Measurements from ENCODE around the gene EPHB2. TPM values are rescaled to one million over a fixed set of nuclear protein-coding genes. Genes with fewer than 3 reads are reported as not detected.

EPHB2 gene
- total RNA-seq, 1 experiment from 2014 or later, result 18.5 TPM

DNA sequence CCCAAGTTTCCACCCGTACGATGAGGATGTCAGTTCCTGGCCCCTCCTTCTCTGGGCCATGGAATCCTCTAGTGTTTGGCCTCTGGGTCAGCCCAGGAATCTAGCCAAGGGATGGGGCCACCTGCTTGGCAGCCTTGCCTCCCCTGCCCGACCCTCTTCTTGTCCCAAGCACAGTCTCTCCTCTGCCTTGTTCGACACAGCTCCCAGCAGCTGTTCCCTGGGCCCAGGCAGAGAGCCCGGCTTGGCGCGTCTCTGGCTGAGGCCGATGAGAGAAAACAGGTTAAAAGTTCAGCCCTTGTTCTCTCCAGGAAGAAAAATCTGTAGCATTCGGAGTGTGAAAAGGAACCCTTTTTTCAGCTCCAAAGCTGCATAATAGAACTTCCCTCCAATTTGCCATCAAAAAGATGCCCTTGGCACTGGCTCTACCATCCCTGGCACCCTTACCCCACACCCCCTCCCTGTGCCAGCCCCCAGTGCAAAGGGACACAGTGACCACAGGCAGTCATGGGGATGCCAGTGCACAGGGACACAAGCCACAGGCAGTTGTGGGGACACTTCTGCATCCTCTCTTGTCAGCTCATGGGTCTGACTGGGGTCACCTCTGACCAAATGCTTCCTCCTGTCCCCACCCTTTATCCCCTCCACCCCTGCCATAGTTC lies 68.4 kb downstream of the EPHB2 start:
- TF ChIP-seq EMX1 (CRISPR knock-in tag; IDR thresholded peaks at IDR 0.05) (no peak), ZNF423 (CRISPR knock-in tag; IDR thresholded peaks at IDR 0.05) (no peak), ZNF232 (CRISPR knock-in tag; IDR thresholded peaks at IDR 0.05) (no peak), FOXJ3 (CRISPR knock-in tag; IDR thresholded peaks at IDR 0.05; ENCODE audit: borderline replicate concordance) (no peak), NFYB (CRISPR knock-in tag; conservative IDR thresholded peaks at IDR 0.05; ENCODE audit: low read depth) (no peak), JUN (CRISPR knock-in tag; IDR thresholded peaks at IDR 0.05) (no peak)
- no peak overlapping the region for H3K27ac Mint-ChIP-seq
- ATAC-seq (no peak), DNase-seq (ENCODE audit: low spot score) (no peak)
- no peaks in the 10 kb centered on the region for H3K9me3 Mint-ChIP-seq
- ChIA-PET POLR2A (no interaction called here), CTCF (no interaction called here)
- no peak overlapping the region for H3K4me3 Mint-ChIP-seq
- H3K36me3 Mint-ChIP-seq, result no peaks in the 10 kb centered on the region
- no peaks in the 10 kb centered on the region for H3K27me3 Mint-ChIP-seq (ENCODE audit: low read depth)
- peaks cover 22% of the 10 kb centered on the region for H3K4me1 Mint-ChIP-seq

DNA sequence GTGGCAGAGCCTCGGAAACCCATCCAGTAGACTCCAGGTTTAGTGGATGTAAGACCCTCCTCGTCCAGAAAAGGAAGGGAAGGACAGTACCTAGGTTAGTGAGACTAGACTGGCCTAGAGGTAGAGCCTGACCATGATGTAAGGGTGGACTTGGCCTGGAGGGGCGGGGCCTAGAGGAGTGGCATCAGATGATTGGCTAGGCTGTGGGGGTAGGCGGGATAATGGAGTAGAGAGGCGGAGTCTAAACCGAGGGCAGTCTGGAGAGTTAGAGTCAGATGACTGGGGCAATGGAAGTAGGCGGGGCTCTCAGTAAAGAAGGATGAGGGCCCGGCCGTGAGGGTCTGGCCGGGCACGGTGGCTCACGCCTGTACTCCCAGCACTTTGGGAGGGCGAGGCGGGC lies 70.1 kb downstream of the EPHB2 start:
- H3K27me3 Mint-ChIP-seq (ENCODE audit: low read depth), result no peaks in the 10 kb centered on the region
- no peak overlapping the region for H3K4me3 Mint-ChIP-seq
- DNase-seq (ENCODE audit: low spot score), result peak; percentile 84
- no peaks in the 10 kb centered on the region for H3K9me3 Mint-ChIP-seq
- peak overlapping the region; percentile 84 for H3K27ac Mint-ChIP-seq
- CTCF ChIA-PET, result no interaction called here
- no peaks in the 10 kb centered on the region for H3K36me3 Mint-ChIP-seq
- peaks cover 22% of the 10 kb centered on the region for H3K4me1 Mint-ChIP-seq
- no peak for TF ChIP-seq JUN (CRISPR knock-in tag; IDR thresholded peaks at IDR 0.05)
- TF ChIP-seq TEAD4 (CRISPR knock-in tag; IDR thresholded peaks at IDR 0.05), result no peak
- TF ChIP-seq NFATC4 (CRISPR knock-in tag; IDR thresholded peaks at IDR 0.05), result no peak
- no peak for TF ChIP-seq GABPB1 (CRISPR knock-in tag; IDR thresholded peaks at IDR 0.05)
- no peak for TF ChIP-seq CREM (CRISPR knock-in tag; IDR thresholded peaks at IDR 0.05)
- TF ChIP-seq, protein P1, sequence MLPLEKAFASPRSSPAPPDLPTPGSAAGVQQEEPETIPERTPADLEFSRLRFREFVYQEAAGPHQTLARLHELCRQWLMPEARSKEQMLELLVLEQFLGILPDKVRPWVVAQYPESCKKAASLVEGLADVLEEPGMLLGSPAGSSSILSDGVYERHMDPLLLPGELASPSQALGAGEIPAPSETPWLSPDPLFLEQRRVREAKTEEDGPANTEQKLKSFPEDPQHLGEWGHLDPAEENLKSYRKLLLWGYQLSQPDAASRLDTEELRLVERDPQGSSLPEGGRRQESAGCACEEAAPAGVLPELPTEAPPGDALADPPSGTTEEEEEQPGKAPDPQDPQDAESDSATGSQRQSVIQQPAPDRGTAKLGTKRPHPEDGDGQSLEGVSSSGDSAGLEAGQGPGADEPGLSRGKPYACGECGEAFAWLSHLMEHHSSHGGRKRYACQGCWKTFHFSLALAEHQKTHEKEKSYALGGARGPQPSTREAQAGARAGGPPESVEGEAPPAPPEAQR (CRISPR knock-in tag; IDR thresholded peaks at IDR 0.05), result no peak
- TF ChIP-seq ZNF121 (CRISPR knock-in tag; IDR thresholded peaks at IDR 0.05), result peak; percentile 47; the same call in 1 of the 2 replicates
- TF ChIP-seq PRDM15 (CRISPR knock-in tag; IDR thresholded peaks at IDR 0.05), result no peak
- POLR2A ChIA-PET, result no interaction called here
- peak; percentile 99 for ATAC-seq

- no peak for ATAC-seq
- H3K27me3 Mint-ChIP-seq (ENCODE audit: low read depth), result no peaks in the 10 kb centered on the region
- no peaks in the 10 kb centered on the region for H3K9me3 Mint-ChIP-seq
- CTCF ChIA-PET, result interaction anchor here (1.5 kb wide), 1 partner anchor 80 kb away, joined by 7 read pairs; no protein-coding TSS in a partner anchor
- peaks cover 23% of the 10 kb centered on the region for H3K4me1 Mint-ChIP-seq
- no peak overlapping the region for H3K27ac Mint-ChIP-seq
- DNase-seq (ENCODE audit: low spot score), result no peak
- no peaks in the 10 kb centered on the region for H3K36me3 Mint-ChIP-seq
- no peak overlapping the region for H3K4me3 Mint-ChIP-seq
- POLR2A ChIA-PET, result no interaction called here
- no peak for TF ChIP-seq SP1 (CRISPR knock-in tag; conservative IDR thresholded peaks at IDR 0.05)
- TF ChIP-seq ZNF263 (CRISPR knock-in tag; IDR thresholded peaks at IDR 0.05; ENCODE audit: low read depth), result no peak
- no peak for TF ChIP-seq MXD4 (CRISPR knock-in tag; IDR thresholded peaks at IDR 0.05; ENCODE audit: borderline replicate concordance)
- no peak for TF ChIP-seq AFF4 (CRISPR knock-in tag; IDR thresholded peaks at IDR 0.05; ENCODE audit: borderline replicate concordance)
- TF ChIP-seq NR2C2 (CRISPR knock-in tag; IDR thresholded peaks at IDR 0.05), result no peak
- TF ChIP-seq GRHL2 (CRISPR knock-in tag; IDR thresholded peaks at IDR 0.05; ENCODE audit: insufficient replicate concordance, severe bottlenecking), result no peak
- no peak for TF ChIP-seq ZBTB43 (CRISPR knock-in tag; IDR thresholded peaks at IDR 0.05)
- TF ChIP-seq, protein P1 (CRISPR knock-in tag; IDR thresholded peaks at IDR 0.05), result no peak
- no peak for TF ChIP-seq USF2 (CRISPR knock-in tag; IDR thresholded peaks at IDR 0.05)
Measured at GRCh38 chr1:22781483-22781882, 70.8 kb downstream of the EPHB2 start.
